ENCODE measurements around the gene EEF1AKMT4.

Gene EEF1AKMT4

DNA sequence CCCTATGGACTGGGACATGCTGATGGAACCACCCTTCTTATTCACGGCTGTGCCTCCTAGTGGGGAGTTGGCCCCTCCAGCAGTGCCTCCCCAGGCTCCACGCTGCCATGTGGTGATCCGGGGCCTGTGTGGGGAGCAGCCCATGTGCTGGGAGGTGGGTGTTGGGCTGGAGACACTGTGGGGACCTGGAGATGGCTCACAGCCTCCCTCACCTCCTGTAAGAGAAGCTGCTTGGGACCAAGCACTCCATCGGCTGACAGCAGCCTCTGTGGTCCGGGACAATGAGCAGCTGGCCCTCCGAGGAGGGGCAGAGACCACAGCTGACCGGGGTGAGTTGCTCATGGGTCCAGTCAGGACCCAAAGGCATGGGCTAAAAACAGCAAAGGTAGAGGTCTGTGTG lies 9.8 kb upstream of the EEF1AKMT4 start:
- TF ChIP-seq CTCF (conservative IDR thresholded peaks at IDR 0.05; ENCODE audit: low read depth, low read length), result no peak
- no peak overlapping the region for H3K4me3 ChIP-seq (ENCODE audit: low read length)
- no peak for DNase-seq (ENCODE audit: low read depth)

- DNase-seq (ENCODE audit: low read depth), result no peak
- TF ChIP-seq CTCF (conservative IDR thresholded peaks at IDR 0.05; ENCODE audit: low read depth, low read length), result peak; percentile 16
- H3K4me3 ChIP-seq (ENCODE audit: low read length), result no peak overlapping the region
Measured at GRCh38 chr3:184240384-184241140, 8.9 kb upstream of the EEF1AKMT4 start.

GRCh38 chr3:184241141-184241446 lies 8.4 kb upstream of the EEF1AKMT4 start:
- no peak overlapping the region for H3K4me3 ChIP-seq (ENCODE audit: low read length)
- DNase-seq (ENCODE audit: low read depth), result no peak
- TF ChIP-seq CTCF (conservative IDR thresholded peaks at IDR 0.05; ENCODE audit: low read depth, low read length), result no peak

GRCh38 chr3:184241447-184242296 lies 7.8 kb upstream of the EEF1AKMT4 start:
- no peak overlapping the region for H3K4me3 ChIP-seq (ENCODE audit: low read length)
- DNase-seq (ENCODE audit: low read depth), result no peak
- peak; percentile 79 for TF ChIP-seq CTCF (conservative IDR thresholded peaks at IDR 0.05; ENCODE audit: low read depth, low read length)

DNA sequence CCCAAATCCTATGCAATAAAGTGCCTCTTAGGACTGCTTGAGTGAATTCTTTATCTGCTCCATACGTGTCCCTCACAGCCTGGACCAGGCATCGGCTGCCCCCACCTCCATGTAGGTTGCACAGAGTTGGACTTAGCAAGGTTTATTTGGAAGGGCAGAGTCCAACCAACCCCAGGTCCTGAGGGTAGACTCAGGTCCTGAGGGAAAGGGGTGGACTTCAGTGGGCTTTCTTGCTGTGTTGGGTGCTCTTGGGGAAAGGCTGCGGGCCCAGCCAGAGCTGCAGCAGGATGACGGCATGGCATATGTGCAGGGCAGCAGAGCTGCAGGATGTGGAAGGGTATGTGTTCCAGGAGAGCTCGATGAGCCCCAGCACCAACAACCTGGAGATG lies 7.2 kb upstream of the EEF1AKMT4 start:
- no peak overlapping the region for H3K4me3 ChIP-seq (ENCODE audit: low read length)
- no peak for TF ChIP-seq CTCF (conservative IDR thresholded peaks at IDR 0.05; ENCODE audit: low read depth, low read length)

DNA sequence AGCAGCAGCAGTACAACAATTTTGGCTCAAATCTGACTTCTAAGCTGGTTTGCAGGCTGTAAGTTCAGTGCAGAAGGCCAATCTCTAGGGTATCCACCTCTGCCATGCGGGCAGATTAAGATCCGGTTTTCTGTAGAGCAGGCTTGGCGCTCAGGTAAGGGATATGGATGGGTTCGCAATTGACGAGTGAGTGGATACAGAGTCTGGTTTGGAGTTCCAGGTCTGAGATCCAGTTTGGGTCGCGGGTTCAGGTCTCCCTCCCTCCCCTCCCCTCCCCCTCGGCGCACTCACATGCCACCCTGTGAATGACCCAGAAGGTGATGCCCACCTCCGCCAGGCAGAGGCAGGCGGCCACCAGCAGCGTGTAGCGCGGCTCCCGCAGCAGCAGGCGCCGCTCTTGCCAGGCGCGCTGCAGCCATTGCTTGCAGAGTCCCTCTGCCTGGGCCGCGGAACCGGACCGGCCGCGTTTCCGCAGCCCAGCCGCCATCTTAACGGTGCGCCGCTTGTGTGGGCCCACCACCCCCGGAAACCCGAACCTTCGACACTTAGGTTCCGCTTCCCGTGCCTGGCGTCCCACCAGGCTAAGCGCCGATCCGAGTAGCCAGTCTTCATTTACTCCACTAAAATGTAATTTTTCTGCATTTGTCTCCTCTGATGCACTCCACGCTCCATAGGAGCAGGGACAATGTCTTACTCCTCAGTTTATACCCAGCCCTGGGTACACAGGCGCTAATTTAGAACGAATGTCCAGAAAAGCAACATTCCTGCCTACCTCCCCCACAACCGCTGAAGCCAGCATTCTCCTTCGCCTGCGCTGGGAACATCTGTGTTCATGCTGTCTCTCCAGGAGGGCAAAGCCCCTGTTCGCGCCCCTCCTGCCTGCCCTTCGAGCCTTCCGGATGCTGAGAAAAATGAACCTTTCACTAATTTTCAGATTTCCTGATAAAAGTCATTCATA lies 739 bp upstream of the EEF1AKMT4 start, which contains the start of gene ALG3:
Gene ALG3 (minus strand): TSS at position 509 of the 958 bp plus-strand sequence. CDS start 22 bp downstream, at position 487.
- peak within 1 kb of the TSS; percentile 69 for H3K4me3 ChIP-seq (ENCODE audit: low read length)
- no peak for TF ChIP-seq CTCF (conservative IDR thresholded peaks at IDR 0.05; ENCODE audit: low read depth, low read length)
- DNase-seq (ENCODE audit: low read depth), result peak; percentile 53

More for the DNA sequence above, 7.2 kb upstream of the EEF1AKMT4 start:
- DNase-seq (ENCODE audit: low read depth), result no peak
